HepG2 (cell line): ENCODE measurements around the gene PTPRU. TPM values are rescaled to one million over a fixed set of nuclear protein-coding genes. Genes with fewer than 3 reads are reported as not detected.

Experiments used
- BCL3 ChIP-seq: sonication (generic); formaldehyde crosslinking; IDR thresholded peaks from 2 replicates; pipeline ENCODE4 v1.5.1; 2020; ENCODE audit warnings: mild to moderate bottlenecking, missing genetic modification reagents, moderate library complexity
- CBFB ChIP-seq: sonication (generic); formaldehyde crosslinking; IDR thresholded peaks from 2 replicates; pipeline ENCODE4 v1.4.0; 2020; ENCODE audit warnings: missing genetic modification reagents
- HMG20A ChIP-seq: IDR thresholded peaks from 2 replicates; pipeline ENCODE4 v1.6.1; 2016; ENCODE audit warnings: borderline replicate concordance
- UBTF ChIP-seq: sonication (generic); formaldehyde crosslinking; IDR thresholded peaks from 2 replicates; pipeline ENCODE4 v1.4.0; 2020; ENCODE audit warnings: mild to moderate bottlenecking, missing genetic modification reagents
- ZNF598 ChIP-seq: sonication (generic); formaldehyde crosslinking; IDR thresholded peaks from 2 replicates; pipeline ENCODE4 v1.5.1; 2020; ENCODE audit warnings: mild to moderate bottlenecking, missing genetic modification reagents, borderline replicate concordance
- ZNF672 ChIP-seq: sonication (generic); formaldehyde crosslinking; IDR thresholded peaks from 2 replicates; pipeline ENCODE4 v1.8.1; 2022; ENCODE audit warnings: missing genetic modification reagents
- ZNF713 ChIP-seq: sonication (generic); formaldehyde crosslinking; IDR thresholded peaks from 2 replicates; pipeline ENCODE4 v1.4.0; 2020; ENCODE audit warnings: mild to moderate bottlenecking, missing genetic modification reagents
- ZNF747 ChIP-seq: sonication (generic); formaldehyde crosslinking; IDR thresholded peaks from 2 replicates; pipeline ENCODE4 v1.8.1; 2023; ENCODE audit warnings: missing genetic modification reagents, mild to moderate bottlenecking, borderline replicate concordance
- ZUFSP ChIP-seq: sonication (generic); formaldehyde crosslinking; IDR thresholded peaks from 2 replicates; pipeline ENCODE4 v1.9.0; 2021; ENCODE audit warnings: missing genetic modification reagents, mild to moderate bottlenecking, borderline replicate concordance
- polyA plus RNA-seq, 8 experiments: library from polyadenylated mRNA; depleted of rRNA in 3 of 8; stranded (reverse) in 7 of 8; unstranded in 1 of 8; fragments of >200 nt; fragmentation: Illumina TruSeq in 4 of 8; extraction: Trizol in 4 of 8; gene quantifications; 2 replicates each; pipeline versions ENCODE4 v1.2.1 to v1.2.3, GENCODE V29; 2011 to 2016; ENCODE audit warnings: low read depth in 4 of 8, missing spikeins in 1 of 8, mixed read lengths in 1 of 8; ENCODE audit not compliant: insufficient read depth in 1 of 8
- total RNA-seq, 5 experiments: library from RNA; depleted of rRNA; stranded (reverse); fragments of >200 nt; fragmentation: Illumina TruSeq; extraction: Trizol; gene quantifications; 2 replicates each; pipeline ENCODE4 v1.2.3, GENCODE V29; 2016; ENCODE audit warnings: low read depth in 1 of 5

The PTPRU gene
- total and polyA plus RNA-seq, 2 of the 13 experiments (the other 11 are each of a cell fraction or from before 2014, with no cell fraction given): 21.6 to 22.3 TPM

- TF ChIP-seq ZNF747 (no peak), CBFB (CRISPR knock-in tag) (no peak), ZNF672 (CRISPR knock-in tag) (no peak), UBTF (CRISPR knock-in tag) (no peak), ZNF713 (CRISPR knock-in tag) (no peak), BCL3 (CRISPR knock-in tag) (no peak), ZNF598 (CRISPR knock-in tag) (no peak), HMG20A (CRISPR knock-in tag) (no peak), ZUFSP (no peak)
These were observed 94.5 kb downstream of the PTPRU start (continued) for GRCh38 chr1:29330856-29331255.
